Inflammatory macrophage treated with lipopolysaccharide for 1 hour (primary cell): ENCODE data around the gene DOCK4.

Experiments
- DNase-seq, 2 donors: peaks; one replicate each; pipeline ENCODE4 v3.0.0-alpha.2; 2020 to 2022

Gene DOCK4

GRCh38 chr7:112220877-112221434, 14.8 kb upstream of the DOCK4 start:
- DNase-seq: no peak

DNA sequence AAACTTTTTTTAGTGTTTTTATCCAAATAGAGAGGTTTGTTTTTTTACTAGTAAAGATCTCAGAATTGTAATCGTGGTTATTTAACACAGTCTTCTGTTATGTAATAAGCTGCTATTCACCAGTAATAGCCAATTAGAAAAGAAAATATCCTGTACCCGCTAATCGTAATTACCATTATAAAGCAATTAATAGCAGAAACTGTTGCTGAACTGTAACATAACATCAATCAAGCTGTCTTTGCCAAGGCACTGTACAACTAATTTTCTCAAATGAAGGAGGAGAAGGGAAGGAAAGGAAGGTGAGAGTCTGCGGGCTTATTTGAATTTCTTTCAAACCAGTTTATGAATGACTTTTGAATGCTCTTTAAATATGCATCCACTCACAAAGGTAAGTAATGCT, 9.6 kb upstream of the DOCK4 start:
- no peak for DNase-seq

- DNase-seq: no peak
These were observed 8.7 kb upstream of the DOCK4 start for GRCh38 chr7:112214883-112215282.

- DNase-seq: no peak
These were observed 8.1 kb upstream of the DOCK4 start for GRCh38 chr7:112214268-112214667.

DNA sequence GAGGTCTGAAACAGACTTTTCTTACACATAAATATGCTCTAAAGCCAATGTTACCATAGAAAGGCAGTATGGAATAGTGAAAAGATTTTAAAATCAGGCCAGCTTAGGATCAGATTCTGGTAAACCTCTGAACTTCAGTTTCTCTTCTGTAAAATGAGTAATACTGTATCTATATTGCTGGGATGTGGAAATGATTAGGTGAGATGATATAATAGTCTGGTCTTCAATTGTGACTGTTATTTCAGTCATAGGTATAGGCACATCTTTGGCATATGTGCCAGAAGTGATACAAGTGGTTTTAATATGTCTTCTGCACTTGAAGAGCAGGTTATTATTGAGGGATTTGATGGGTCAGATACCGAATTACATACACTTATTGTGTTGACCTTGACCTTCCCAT, 7.5 kb upstream of the DOCK4 start:
- no peak for DNase-seq

- DNase-seq: no peak
These were observed 6.4 kb upstream of the DOCK4 start for GRCh38 chr7:112212571-112212970.

- DNase-seq: no peak
These were observed 5.2 kb upstream of the DOCK4 start for GRCh38 chr7:112211348-112211907.

GRCh38 chr7:112207765-112208164, 1.6 kb upstream of the DOCK4 start:
- no peak for DNase-seq

DNA sequence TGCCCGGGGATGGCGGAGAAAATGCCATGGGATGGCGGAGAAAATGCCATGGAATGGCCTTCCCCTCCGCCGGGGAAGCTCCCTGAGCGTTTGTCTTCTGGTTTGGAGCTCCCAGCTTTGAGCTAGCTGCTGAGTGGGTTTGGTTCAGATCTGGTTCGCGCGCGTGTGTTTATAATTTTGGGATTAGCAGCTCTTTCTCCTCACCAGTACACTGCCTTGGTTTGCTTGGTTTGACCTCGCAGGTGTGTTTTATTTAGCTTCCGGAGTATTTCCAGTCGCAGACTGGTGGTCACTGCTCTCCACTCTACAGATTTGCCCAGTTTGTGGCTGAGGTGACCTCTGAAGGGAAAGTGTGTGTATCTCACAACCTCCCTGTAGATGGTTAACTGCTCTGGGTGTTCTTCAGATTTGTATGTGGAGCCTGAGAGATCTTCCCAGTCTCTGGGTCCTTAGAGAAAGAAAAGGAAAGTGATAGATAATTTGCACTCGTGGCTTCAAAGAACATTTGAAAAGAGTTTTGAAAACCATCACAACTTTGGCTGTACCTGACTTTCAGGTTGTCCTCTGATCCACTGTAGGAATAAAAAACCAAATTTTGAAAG, 893 bp upstream of the DOCK4 start:
- no peak for DNase-seq

DNA sequence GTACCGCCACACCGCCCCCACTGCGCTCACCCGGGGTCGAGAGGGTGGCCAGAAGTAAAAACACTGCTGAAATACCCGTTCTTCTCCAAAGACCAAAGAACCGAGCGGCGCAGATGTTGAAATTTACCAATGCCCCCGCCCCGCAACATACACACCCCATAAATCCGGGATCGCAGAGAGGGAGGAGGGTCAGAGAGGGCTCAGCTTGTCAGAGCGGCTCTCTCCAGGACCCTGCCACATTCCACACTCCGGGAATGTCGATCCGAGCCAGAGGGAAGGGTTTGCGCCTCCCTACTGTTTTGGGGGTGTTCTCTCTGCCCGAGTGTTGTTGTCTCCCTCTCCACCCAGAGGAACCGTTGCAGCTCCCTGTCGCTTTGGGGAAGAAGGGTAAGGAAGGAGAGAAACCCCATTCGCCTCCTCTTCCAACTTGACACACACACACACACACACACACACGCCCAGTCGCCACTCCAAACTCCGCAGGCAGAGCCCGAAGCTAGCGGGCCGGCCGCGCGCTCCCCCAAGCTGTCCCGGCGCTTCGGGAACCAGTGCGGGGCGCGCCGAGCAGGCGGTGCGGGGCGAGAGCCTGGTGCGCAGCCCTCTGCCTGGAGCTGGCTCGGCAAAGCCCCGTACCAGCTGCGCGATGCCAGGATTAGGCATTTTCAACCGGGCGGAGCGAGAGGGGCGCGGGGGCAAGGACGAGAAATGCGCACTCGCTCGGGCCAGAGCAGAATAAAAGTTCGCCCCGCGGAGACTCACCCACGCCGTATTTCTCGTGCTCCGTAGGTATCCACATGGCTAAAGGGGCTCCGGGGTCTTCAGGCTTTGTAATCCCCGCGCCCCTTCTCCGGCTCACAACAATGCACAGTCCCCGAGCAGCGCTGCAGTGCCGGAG, 609 bp downstream of the DOCK4 start:
- DNase-seq: peak; percentile 70 to 71

- peak; percentile 63 to 65 for DNase-seq
These were observed 1.5 kb downstream of the DOCK4 start for GRCh38 chr7:112204499-112205342.

DNA sequence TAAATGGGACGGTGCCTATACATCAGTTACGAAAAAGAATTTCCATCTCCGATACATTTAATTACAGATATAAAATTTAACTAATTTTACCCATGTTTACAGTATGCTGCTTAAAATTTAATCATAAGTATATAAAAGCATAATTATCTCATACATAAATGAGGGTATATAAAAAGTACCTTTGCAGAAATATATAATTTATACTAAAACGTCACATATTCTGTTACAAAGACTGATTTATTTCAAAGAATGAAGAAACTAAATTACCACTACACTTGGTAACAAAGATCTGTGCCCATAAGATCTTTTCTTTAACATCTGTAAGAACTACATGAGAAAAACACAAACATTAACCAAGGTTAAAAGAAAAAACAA, 2.8 kb downstream of the DOCK4 start:
- DNase-seq: no peak

GRCh38 chr7:112202816-112203215, 3.4 kb downstream of the DOCK4 start:
- peak; percentile 44 to 52 for DNase-seq

GRCh38 chr7:112201839-112202238, 4.4 kb downstream of the DOCK4 start:
- DNase-seq: no peak

GRCh38 chr7:112201411-112201810, 4.8 kb downstream of the DOCK4 start:
- DNase-seq: no peak

- no peak for DNase-seq
These were observed 6.5 kb downstream of the DOCK4 start for GRCh38 chr7:112199672-112200071.

- peak; percentile 52 to 55 for DNase-seq
These were observed 7.1 kb downstream of the DOCK4 start for GRCh38 chr7:112199035-112199655.

- DNase-seq: no peak
These were observed 8.9 kb downstream of the DOCK4 start for GRCh38 chr7:112197322-112197721.

DNA sequence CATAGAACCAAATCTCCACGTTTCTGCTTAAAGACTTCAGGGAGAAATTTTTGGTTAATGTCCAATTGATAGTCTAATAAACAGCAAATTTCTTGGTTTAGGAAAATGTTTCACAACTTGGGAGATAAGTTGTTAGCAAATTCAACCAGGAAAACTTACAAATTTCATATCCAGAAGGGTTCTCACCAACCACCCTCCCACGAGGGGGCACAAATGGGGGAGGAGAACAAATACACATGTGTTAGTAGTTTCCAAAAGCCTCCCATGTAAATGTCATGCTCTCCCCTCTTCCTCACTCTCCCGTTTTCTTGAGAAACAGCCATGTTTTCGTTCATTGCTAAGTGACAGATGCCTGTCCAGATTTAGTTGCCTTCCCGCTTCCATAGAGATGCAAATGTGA, 10.5 kb downstream of the DOCK4 start:
- DNase-seq: no peak

DNA sequence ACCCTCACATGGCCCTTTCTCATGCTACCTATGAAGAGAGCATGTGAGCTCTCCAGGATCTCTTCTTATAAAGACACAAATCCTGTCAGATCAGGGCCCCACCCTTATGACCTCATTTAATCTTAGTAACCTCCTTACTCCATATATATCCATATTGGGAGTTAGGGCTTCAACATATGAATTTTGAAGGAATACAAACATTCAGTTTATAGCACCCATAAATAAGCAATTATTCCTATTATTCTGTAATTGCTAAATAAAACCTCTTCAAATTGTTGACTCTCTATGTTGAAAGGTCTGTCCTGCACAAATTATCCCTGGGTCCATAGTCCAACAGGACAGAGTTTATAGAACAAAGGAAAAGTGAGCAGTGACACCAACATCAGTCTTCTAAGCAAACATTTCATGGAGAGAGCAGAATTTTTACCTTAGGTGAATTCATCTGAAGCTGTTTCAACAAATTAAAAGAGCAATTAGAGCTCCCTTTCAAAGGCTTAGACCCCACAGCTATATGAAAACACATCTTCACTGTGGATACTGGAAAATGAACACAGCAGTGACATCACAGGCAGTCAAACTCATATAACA, 12.2 kb downstream of the DOCK4 start:
- DNase-seq: no peak

GRCh38 chr7:112192236-112193154, 13.7 kb downstream of the DOCK4 start:
- DNase-seq: peak; percentile 48 to 57
